Kidney capillary endothelial cell (primary cell): ENCODE measurements around the gene C2CD4A.

ENCODE experiments used
- DNase-seq: peaks from one replicate; pipeline ENCODE4 v3.0.0-alpha.2; 2018; ENCODE audit warnings: low spot score

Gene C2CD4A

DNA sequence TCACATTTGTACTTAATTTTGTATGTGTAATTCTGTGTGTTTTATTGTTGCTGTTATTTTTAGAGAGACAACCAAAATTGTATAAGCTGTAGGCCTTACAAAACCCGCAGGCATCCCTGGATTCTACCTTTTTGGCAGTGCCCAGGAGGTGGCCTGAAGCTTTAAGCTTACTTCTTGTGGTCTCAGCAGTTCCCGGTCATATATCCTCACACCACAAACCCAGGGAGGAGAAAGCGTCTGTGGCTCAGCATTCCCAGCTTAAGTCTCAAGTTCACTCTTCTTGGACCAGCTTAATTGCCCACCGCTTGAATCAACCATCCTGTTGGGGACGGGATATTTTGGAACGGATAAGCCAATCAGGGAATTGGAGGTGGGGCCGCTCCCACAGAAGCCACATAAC, 36.7 kb downstream of the C2CD4A start:
- DNase-seq = no peak

DNA sequence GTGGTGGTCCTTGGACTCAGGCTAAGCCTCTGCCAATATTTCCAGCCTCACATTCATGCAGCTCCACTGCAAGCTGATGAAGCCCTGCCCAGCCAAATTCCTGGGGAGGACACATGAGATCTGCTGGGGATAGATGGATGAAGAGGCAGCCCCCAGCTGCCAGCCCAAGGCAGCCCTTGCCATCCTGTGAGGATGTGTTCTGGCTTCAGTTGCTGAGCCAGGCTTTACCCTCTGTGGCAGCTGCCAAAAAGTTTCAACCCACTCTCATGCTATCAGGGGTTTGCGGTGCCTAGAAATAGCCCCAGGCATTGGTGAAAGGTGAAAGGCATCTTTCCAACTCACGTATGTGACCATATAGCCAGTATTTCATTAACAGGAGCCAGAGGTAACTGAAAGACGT, 37.6 kb downstream of the C2CD4A start:
- no peak for DNase-seq

DNA sequence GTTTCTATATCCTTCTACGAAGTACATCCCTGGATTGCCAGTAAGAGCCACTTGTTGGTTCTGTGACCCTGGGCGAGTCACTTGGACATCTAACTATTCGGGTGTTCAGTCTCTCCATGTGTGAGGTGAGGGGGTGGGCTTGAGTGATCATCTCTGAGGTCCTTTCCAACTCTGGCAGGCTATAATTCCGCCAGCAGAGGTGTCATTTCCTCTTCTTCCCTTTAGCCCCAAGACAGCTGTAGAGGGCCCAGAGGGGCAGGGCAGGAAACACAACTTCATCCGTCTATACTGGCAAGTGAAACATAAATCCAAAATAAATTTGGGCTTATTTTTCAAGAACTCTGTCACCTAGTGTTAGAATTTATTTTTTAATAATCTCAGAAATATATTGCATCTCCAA, 38.1 kb downstream of the C2CD4A start:
- no peak for DNase-seq

DNA sequence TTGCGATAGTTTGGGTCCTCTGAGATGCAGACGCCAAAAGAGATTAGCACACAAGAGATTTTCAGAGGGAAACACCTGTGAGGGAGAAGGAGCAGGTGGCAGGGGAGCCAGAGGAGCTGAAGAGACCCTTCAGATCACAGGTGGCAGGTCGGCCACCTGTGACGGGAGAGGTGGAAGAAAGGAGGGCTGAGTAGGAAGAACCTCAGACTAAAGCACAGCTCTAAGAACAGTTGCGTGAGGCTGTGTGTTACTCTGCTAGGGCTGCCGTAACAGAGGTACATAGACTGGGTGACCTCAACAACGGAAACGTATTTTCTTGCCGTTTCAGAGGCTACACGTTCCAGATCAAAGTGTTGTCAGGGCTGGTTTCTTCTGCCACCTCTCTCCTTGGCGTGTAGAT, 38.5 kb downstream of the C2CD4A start:
- no peak for DNase-seq

DNA sequence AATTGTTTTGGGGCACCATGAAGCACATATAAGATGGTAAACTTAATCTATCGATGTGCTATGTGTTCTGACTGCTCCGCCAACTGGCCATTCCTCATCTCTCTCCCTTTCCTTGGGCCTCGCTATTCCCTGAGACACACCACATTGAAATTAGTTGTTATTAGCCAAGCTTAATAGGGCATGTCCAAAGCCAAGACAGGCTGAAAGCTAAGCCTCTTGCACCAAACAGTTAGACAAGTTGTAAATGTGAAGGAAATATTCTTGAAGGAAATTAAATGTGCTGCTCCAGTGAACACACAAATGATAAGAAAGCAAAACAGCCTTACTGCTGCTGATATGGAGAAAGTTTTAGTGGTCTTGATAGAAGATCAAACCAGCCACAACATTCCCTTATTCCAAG, 39.3 kb downstream of the C2CD4A start:
- no peak for DNase-seq

DNA sequence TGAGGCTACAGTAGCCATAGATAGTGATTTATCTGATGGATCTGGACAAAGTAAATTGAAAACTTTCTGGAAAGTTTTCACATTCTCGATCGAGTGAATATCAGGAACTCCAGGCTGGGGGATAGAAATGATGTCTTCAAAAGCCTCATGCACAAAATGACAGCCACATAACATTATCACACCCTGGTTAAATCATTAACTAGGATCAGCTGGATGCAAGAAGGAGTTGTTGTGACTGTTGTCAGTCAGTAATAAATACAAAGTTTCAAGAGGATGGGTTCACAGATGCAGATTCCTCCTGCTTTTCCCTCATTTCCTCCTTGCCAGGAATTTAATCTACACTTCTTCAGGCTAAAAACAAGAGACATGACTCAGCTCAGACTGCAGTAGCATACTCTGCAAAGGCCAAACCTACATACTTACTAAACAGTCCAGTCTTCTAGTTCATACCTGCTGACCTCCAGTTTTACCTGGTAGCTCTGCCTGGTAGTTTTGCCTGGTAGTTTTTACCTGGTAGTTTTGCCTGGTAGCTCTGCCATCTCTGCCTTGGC, 40.9 kb downstream of the C2CD4A start:
- DNase-seq = no peak

DNA sequence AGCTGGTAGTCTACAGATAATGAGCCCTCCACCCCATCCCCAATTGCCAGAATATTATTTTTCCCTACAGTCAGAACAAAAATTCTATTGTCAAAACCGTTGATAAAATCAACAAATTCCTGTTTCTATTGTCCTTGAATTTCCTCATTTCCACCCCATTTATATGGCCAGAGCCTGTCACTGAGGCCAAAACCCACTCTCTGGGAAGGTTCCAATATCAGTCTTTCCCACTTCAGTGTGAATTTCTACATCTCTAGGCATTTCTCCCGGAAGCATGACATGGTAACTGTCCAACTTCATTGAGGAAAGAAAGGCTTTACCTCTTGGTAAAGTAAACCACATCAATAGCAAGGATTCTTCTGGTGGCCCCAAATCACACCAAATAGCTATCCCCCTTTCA, 41.6 kb downstream of the C2CD4A start:
- no peak for DNase-seq

DNA sequence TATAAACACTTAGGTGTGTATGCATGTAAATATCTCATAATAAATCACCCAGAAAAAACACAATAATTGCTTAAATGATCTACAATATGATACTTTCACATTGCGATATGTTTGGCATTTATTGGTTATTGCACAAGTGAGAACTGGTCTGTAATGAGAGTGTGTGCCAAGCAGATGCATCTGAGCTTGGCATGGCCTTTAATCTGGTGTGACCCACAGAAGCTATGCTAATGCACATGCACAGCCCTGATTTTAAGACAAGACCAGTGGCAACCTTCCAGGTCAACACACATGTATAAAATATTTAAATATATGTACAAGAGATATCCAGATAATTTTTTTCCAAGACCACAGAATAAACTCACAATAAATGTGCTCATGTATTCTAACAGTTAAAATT, 42.7 kb downstream of the C2CD4A start:
- no peak for DNase-seq

DNA sequence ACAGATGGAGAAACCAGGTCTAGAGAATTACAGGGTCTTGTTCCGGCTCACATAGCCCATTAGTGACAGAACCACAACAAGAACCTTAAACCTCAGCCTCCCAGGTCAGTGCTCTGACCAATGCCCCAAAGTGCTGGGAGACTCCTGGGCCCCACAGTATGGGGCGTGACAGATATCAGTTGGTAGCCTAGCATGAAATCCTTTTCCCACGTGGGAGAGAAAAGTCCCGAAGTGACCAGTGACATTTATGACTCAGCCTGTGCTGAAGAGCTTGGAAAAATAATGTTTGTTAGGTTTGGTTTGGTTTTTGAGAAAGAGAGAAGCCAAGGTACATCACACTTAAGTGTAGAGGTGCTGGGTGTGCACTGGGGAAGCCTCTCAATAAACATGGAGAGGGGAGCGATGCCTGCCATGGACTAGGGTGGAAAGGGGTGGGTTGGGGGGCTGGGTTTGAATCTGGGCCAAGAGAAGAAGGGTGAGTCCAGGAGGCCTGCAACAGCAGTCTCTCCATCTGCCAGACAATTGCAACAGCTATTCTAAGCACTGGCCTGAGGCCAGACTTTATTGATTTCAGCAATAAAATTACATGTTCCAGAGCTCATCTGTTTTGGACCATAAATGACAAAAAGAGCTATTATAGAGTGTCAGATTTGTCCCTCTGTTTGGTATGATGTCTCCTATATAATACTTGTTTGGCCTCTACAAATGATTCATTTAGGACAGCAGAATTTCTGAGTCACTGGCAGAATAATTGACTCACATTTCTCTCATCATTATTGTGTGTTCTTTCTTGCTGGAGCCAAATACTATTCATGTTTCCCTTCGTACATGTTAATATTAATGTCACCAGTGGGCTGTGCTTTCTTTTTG, 43.4 kb downstream of the C2CD4A start:
- peak; percentile 65 for DNase-seq

DNA sequence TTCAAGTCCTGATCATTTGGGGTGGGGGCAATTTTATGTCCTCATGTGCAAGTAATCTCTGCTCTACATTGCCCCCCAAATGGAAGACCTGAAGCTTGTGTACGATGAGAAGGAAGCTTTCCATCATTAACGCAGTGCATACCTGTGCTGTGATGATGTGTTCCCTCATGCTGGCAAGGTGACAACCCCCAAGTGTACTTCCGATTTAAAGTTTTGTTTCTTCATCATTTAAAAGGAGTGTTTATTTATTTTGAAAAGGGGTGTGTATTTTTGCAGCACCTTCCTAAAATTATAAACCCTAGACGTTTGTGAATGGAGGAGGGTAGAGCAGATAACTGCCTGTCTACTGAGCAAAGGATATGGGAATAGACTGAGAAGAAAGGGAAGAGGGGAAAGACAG, 45.3 kb downstream of the C2CD4A start:
- DNase-seq = no peak

DNA sequence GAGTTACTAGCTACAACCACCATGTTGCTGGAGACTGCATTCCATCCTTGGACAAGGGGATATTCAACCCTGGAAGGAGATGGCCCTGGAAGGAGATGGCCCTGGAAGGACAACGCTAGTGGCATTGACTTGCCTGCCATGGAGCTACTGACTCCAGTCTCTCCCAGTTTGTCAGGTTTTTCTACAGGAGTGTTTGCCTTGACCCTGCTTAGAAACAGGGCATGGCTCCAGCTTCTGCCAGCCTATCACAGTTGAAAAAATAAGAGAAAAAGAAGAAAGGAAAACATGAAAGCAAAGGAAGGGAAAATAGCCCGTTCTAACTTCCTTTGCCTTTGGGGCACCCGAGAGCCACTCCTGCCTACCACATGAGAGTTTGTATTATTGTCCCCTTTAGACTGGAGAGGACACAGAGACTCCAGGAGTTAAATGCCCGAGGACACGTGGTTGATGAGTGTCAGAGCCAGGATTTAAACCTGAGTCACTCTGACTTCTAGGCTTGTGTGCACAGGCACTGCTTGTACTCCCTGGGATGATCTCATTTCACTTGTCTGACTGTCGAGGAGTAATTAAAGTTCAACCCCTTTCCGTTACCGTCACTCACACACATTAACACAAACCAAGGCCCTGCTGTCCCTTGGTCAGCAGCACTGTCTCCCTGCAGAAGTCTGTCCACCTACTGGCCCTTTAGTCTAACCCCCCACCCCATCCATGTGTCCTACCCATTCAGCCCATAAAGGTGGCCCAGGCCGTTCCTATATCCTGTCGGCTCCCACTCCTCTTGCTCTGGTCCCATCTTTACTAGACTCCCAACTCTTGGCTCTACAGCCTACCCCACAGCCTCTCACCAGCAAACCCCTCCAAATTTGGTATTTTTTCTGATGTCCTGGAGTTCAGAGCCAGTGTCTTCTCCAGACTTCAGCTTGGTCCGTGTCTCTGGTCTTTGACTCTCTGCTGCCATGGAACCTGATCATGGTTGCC, 46.1 kb downstream of the C2CD4A start:
- DNase-seq = peak; percentile 38

DNA sequence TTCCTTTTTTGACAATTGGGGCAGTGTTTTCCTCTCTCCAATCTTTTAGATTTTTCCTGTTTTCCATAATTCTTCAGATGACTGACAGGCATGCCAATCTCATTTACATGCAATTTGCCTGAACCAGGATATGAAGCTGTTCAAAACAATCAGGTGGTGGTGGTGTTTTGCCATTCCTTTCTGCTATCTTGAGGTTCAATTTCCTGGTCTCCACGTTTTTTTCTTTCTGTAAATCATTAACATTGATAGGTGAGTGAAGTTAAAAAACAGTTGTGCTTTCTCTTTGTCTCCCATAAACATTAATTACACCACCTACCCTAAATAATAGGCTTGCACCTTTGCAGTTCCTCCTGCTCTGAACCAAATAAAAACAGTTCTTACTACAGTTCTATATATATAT, 49.1 kb downstream of the C2CD4A start:
- no peak for DNase-seq

DNA sequence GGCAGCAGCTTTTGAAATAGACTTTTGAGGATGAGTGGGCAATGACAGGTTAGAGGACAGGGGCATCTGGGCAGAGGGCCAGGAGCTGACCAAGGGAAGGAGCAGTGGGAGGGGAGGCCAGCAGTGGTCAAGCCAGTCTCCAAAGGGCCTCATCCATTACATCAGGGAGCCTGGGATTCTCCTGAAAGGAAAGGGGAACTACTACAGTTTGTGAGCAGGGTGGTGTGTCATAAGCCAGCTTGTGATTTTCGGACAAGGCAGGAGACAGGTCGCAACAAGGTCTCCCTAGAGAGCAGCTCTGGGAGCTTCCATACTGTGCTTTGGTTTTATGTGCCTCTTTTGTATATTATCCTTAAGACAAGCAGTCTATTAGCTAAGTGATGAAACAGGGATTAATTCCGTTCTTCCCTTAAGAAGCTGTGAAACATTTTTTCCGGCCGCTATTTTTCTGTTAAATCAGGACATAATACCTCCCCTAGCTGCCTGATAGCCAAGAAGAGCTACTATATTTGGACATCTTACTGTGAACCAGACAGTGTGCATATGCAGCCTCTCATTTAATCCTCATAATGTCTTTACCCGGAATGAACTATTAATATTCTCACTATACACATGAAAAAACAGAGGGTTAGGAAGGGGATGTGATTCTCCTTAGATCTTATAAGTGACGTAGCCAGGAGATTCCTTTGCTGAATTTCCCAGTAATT, 51.9 kb downstream of the C2CD4A start:
- DNase-seq = no peak

DNA sequence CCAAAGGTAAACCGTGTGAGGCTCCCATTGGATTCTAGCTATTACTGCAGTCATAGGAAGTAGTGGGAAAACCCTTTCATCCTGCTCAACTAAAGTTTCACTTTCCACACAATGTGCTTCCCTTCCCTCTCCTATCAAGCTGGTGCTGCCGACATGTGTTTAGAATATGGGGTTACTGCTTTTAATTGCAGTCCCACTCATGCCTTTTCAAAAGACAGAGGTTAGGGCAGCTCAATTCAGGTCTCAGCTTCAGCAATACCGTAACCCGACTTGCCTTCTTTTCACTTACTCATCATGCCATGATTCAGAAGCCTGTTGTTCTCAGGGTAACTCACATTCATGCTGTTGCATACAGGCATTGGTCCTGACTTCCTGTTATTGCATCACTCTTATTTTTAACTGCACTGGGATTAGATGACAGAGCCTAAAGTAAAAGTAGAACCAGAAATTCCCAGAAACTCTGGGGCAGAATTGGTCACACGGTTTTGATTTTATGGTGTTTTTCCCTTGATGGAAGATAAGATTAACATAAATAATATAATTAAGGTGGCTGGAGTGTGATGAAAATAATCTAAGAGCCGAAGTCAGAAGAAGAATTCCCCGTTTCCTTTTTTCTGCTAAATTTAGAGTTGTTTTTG, 52.6 kb downstream of the C2CD4A start:
- DNase-seq = peak; percentile 83

DNA sequence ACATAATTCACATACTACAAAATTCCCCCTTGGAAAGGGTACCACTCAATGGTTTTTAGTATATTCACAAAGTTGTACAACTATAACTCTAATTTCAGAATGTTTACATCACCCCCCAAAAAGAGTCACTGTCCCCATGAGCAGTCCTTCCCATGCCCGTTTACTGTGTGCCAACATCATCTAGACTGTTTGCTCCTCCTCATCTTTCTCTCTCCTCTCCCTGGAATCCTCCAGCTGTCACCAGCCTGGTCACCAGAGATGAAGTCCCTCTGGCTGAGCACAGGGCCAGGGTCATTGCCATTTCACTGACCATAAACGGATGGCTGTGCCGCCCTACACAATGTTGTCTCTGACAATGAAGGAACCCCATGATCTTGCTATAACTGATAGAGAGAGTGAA, 53.1 kb downstream of the C2CD4A start:
- DNase-seq = no peak
